NCI-H1105 treated with DMSO at 0.1 percent for 48 hours (cell line): ENCODE data around the gene ITCH.
"Not testable (repeated sequence)": the region's sequence is repeated elsewhere in the genome, so short reads cannot be mapped to it uniquely, and the experiment has no call there.

Source experiments
- DNase-seq: peaks from one replicate; lab custom pipeline; 2025; lab: John Stamatoyannopoulos, UW

Gene ITCH

DNA sequence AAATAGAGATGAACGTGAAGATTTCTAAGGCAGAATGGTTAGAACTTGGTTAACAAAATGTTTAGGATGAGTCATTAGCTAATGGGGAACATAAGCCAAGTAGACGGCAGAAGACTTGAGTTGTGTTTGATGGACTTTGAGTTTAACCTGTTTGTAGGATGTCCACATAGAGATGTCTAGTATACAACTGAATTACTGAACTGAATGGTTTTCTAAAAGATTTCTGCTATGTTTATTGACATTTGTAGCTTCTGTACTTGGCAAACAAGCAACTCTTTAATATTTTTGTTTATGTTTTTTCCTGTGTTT is 98.7 kb downstream of the ITCH start:
- no peak for DNase-seq

DNA sequence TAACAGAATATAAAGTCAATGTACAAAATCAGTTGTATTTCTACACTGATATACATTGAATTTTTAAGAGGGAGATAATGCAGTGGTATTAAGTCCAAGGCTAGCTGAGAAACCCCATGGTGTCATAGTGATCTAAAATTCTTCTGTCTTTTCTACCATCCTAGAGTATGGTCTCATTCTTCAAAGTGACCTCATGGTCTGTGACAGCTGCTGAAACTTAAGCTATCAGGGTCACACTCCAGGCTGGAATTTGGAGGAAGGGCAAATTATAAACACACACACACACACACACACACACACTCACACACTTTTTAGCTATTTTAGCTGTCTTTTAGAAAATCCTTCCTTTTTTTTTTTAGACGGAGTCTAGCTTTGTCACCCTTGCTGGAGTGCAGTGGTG is 105.9 kb downstream of the ITCH start:
- DNase-seq: no peak

DNA sequence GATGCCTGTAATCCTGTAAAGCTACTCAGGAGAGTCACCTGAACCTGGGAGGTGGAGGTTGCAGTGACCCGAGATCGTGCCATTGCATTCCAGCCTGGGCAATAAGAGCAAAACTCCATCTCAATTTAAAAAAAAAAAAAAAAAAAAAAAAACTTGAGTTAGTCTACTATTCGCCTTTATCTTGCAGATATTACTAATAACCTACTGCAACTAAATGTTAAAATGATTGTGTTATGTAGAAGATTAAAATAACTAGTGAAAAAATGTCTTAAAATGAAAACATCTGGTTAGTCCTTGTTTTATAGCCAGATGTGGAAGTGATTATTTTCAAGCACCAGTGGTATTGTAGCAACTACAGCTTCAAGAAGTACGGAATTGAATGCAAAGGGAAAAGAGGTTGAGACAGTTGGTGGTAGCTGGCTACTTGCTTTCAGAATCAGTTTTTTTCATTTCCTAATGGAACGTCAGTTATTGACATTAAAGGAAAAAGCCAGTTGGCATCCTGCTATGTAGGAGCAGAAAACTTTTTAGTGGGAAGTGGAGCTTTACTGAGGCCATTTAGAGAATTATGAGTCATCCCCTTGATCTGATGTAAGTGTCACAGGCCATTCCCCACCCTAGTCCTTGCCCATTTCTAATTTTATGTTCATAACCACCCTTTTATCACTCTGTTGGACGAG is 109.3 kb downstream of the ITCH start:
- DNase-seq: no peak

DNA sequence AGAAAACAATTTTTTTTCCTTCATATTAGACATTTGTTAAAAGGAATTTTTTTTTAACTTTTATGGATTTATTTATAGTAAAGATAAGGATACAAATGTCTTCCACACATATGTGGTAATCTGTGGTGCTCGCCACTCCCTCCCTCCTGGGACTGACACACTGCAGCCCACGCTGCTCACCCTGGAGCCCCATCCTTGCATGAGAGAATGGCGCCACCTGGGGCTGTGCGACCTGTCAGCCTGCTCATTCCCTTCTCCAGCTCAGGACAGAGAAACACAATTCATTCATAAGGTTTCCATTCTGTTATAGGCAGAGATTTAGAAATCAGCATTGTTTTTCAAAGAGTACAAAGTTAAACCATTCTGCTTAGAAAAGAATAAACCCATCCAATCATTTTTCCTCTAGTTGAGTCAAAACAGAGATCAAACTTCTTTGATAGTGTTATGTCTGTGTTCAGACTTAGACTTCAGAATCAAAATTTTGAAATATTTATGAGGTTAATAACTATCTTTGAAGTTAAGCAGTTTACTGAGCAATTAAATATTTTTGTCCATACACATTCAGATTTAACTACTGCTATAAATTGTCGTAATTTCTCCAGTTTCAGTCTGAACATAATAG is 110.3 kb downstream of the ITCH start:
- DNase-seq: peak; percentile 10

DNA sequence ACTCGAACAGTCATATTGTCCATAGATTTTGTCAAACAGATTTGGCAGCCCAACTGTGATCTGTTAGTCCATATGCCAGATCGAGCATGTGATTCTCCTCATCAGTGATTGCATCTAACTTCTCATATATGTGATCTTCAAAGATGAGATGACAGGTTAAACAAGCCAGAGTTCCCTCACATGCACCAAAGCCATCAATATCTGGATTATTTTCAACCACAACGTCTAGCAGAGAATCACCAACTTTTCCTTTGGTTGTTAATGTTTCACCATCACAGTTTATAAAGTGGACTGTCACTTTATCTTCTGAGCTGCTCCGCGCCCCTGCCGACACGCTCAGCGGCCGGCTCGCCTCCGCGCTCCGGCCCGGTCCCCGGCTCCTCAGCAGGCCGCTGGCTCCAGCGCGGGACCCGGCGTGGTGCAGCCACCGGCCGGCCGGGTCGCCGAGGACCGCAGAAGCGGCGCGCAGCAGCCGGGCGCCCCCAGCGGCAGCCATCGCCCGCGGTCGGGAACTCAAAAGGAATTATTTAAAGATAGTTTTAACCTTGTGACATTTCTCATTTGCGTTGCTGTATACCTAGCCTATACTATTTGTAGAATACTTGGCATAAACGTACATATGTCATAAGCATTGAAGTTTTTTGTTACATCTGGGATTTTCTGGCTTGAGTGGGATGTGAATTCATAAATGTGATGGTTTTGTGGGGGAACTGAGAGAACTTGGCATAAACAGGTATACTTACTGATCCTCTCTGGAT is 113.1 kb downstream of the ITCH start:
- DNase-seq: no peak

DNA sequence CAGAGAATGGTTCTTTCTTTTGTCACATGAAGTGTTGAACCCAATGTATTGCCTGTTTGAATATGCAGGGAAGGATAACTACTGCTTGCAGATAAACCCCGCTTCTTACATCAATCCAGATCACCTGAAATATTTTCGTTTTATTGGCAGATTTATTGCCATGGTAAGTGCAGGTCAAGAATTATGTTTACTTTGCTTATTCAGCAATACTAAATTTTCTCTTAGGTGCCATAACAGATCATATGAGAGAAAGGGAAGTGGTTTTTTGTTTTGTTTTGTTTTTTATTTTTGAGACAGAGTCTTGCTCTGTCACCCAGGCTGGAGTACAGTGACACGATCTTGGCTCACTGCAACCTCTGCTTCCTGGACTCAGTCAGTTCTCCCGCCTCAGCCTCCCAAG is 116.6 kb downstream of the ITCH start:
- no peak for DNase-seq

DNA sequence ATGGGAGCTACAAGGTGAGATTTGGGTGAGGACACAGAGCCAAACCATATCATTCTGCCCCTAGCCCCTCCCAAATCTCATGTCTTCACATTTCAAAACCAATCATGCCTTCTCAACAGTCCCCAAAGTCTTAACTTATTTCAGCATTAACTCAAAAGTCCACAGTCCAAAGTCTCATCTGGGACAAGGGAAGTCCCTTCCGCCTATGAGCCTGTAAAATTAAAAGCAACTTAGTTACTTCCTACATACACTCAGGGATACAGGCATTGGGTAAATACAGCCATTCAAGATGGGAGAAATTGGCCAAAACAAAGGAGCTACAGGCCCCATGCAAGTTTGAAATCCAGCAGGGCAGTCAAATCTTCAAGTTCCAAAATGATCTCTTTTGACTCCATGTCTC is 119.1 kb downstream of the ITCH start:
- DNase-seq: not testable (repeated sequence)

DNA sequence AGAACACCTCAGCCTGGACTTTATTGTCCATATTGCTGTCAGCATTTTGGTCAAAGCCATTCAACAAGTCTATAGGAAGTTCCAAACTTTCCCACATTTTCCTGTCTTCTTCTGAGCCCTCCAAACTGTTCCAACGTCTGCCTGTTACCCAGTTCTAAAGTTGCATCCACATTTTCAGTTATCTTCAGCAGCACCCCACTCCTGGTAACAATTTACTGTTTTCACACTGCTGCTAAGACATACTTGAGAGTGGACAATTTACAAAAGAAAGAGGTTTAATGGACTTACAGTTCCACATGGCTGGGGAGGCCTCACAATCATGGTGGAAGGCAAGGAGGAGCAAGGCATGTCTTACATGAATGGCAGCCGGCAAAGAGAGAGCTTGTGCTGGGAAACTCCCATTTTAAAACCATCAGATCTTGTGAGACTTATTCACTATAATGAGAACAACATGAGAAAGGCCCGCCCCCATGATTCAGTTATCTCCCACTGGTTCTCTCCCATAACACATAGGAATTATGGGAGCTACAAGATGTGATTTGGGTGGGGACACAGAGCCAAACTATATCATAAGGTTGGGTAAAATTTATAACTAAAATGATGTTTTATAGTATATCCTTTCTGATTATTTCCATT is 120.6 kb downstream of the ITCH start:
- DNase-seq: not testable (repeated sequence)

DNA sequence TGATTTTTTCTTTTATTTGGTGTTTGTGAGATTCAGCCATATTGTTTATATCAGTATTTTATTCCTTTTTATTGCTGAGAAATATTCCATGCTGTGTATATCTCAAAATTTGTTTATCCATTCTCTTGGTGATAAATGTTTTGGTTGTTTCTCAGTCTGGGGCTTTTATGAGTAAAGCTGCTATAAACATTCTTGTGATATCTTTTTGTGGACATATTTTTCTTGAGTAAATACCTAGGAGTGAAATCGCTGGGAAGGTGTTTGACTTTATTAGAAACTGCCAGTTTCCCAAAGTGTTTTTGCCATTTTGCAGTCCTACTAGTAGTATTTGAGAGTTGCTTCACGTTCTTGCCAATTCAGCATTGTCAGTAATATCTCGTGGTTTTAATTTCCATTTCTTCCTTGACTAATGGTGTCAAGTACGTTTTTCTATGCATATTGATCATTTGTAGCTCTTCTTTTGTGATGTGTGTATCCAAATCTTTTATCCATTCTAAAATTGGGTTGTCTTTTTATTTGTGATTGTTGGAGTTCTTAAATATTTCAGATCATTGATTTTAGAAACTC is 122.1 kb downstream of the ITCH start:
- DNase-seq: no peak

DNA sequence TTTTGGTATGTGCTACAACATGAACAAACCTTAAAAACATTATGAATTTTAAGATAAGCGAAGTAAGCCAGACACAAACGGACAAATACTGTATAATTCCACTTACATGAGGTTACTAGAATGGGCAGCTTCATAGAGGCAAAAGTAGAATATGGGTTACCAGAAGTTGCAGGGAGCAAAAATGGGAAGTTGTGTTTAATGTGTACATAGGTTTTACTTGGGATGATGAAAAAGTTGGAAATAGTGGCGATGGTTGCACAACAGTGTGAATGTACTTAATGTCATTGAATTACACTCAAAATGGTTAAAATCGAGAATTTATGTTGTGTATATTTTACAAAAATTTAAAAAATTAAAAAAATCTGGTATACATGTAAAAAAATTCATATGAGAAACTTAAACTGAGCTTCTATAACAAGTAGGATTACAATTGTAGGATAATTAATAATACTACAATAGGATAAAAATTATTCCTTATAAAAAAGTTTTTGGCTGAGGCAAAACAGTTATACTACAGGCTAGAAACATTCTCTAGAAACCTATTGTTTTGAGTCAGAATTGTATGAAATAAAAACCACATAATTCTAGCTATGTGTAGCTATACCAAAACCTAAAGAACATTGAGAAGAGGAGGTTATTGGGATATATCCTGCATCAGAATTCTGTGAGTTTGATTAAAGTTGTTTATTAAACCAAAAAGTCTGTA is 128.3 kb downstream of the ITCH start:
- DNase-seq: no peak

DNA sequence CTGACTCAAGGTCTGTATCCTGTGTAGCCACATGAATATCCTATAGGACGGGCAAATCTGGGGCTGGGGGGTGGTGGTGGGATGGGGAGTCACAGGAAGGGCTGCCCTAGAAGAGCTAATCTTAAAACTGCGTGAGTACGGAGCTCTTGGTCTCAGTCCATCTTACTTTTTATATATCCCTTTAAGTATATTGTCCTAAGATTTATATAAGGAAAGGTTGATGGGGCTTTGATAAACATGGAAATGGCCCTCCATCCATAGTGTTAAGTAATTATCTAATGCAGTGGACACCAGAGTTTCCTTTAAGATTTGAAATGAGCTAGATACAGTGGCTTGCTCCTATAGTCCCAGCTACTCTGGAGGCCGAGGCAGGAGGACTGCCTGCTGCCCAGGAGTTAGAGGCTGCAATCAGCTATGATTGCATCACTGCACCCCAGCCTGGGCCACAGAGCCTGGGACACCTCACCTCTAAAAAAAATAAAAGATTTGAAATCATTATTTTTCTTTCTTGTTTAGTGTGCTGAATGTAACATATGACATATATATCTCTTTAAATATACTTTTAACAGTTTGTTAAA is 128.9 kb downstream of the ITCH start:
- DNase-seq: no peak

DNA sequence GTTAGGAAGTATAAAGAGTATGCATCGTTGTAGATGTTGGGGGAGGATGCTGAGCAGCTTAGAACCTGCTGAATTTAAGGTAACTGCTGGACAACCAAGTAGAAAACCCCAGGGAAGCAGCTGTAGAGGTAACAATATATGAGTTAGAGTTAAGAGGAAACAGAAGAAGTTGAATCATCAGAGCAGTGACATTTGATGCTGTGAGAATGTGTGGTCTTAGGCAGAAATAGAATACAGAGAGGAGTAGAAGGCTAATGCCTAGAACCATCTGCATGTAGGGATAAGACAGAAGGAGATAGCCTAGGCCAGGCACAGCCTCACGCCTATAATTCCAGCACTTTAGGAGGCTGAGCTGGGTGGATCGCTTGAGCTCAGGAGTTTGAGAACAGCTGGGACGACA is 130.6 kb downstream of the ITCH start:
- no peak for DNase-seq

DNA sequence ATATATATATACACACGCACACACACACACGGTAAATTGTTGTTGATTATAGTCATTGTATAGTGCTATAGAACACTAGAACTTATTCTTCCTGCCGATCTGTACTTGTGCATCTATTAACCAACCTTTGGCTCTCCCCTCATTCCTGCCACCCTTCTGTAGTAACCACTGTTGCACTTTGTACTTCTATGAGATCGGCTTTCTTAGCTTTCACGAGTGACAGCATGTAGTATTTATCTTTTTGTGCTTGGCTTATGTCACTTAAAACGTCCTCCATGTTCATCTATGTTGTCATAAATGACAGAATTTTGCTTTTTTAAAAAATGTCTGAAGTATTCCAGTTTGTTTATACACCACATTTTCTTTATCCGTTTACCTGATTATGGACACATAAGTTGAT is 132.2 kb downstream of the ITCH start:
- no peak for DNase-seq

DNA sequence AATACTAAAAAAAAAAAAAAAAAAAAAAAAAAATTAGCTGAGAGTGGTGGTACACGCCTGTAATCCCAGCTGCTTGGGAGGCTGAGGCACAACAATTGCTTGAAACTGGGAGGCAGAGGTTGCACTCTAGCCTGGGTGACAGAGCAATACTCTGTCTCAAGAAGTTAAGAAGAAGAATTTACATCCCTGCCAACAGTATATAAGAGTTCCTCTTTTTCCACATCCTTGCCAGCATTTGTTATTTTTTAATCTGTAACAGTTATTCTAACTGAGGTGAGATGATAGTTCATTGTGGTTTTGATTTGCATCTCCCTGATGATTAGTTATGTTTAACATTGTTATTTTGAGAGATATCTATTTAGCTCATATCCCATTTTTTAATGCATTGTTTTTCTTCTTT is 132.8 kb downstream of the ITCH start:
- no peak for DNase-seq

DNA sequence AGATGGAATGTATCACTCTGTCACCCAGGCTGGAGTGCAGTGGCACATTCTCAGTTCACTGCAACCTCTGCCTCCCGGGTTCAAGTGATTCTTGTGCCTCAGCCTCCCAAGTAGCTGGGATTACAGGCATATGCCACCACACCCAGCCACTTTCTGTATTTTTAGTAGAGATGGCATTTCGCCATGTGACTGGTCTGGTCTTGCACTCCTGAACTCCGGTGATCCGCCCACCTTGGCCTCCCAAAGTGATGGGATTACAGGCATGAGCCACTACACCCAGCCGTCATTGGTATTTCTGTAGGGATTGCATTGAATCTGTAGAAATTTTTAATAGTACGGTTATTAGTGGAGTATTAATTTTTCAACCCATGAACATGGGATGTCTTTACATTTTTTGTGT is 134.5 kb downstream of the ITCH start:
- DNase-seq: not testable (repeated sequence)

DNA sequence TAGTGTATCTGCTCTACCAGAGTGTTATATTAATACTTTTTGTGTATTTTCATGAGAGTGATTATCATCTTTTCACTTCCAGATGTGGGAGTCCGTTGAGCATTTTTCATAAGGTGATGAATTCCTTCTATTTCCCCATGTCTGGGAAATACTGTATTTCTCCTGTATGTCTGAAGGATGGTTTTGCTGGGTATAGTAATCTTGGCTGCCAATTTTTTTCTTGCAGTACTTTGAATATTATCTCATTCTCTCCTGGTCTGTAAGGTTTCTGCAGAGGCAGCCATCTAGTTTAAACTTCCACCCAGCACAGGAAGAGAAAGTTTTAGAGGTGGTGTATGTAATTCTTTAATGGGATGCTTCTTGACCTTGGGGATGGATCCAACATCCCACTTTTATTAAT is 137.8 kb downstream of the ITCH start:
- no peak for DNase-seq

DNA sequence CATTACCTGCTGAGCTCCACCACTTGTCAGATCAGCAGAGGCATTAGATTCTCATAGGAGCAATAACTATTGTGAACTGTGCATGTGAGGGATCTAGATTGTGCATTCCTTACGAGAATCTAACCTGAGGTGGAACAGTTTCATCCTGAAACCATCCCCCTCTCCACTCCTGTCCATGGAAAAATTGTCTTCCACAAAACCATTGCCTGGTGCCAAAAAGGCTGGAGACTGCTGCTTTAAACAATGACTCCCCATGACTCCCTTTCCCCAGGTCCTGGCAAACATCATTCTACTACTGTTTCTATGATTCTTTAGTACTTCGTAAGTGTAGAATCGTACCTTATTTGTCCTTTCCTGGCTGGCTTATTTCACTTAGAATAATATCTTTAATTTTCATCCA is 143.4 kb downstream of the ITCH start:
- no peak for DNase-seq

DNA sequence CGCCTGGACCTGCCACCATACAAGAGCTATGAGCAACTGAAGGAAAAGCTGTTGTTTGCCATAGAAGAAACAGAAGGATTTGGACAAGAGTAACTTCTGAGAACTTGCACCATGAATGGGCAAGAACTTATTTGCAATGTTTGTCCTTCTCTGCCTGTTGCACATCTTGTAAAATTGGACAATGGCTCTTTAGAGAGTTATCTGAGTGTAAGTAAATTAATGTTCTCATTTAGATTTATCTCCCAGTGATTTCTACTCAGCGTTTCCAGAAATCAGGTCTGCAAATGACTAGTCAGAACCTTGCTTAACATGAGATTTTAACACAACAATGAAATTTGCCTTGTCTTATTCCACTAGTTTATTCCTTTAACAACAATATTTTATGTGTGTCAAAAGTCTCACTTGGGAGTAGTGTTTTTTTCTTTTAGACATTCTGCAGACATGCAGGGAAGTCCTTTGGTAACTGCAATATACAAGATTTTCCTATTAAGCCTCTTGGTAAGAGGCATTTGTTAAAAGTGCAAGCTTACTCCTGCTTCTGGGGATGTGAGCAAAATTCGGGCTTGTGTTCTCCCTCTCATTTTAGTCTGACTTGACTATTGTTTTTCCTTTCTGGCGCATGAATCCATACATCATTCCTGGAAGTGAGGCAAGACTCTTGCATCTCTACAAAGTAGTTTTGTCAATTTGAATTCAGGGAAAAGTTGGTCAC is 144.8 kb downstream of the ITCH start:
- DNase-seq: no peak

DNA sequence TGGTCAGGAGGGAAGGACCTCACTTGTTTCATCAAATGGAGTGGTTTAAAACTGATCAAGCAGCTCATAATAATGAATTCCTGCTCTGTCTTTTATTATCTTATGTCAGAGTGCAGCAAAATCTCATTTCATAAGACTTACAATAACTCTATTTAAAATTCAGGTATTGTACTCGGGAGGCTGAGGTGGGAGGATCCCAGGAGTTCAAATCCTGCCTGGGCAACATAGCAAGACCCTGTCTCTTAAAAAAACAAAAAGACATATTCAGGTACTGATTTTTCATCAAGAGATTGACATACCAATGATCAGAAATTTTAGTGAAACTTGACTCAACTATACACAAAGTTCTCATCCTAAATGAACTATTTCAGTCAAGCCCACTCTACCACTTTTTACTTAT is 147.5 kb downstream of the ITCH start:
- DNase-seq: no peak

DNA sequence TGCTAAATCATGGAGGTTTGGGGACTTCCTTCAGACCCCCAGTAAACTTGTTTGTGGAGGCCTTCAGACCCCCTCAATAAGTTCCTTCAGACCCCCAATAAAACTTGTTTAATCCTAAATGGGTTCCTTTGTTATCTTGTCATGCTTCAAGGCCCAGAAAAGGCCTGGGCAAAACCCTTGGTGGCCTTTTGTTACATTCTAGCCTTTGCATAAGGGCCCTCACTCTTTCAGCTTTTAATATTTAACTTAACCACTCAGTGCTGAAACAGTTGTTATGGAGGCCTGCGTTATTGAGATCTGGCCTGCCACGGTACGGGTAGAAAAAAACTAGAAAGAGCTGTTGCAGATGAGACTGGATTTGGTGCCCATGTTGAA is 148.8 kb downstream of the ITCH start:
- no peak for DNase-seq

DNA sequence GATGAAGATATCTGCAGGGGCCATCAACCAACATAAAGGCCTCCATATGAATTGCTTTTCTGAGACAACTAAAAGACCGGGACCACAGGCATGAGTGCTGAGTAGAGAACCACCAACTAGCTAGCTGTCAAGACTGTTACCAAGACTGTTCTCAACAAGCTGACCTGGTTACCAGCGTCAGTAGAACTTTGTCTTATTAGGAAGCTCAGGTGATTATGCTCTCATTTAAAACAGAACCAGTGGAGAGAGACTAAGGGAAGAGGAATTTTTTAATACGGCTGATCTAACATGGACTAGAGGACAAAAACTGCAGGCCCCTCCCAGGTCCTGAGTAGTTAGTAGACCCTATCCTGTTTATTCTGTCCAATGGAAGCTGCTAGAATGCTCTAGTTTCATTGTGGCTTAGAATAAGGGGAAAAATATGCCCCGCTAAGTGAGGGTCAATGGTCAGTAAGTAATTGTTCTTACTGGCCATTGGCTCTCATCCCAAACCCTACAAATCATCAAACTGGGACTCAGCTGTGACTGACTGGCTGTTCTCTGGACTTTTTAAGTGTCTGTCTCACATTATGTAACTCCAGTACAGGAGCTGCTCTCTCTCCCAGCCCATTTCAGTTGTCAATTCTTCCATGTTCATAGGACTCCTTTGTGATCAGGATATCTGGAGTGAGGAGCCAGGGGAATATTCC is 149.3 kb downstream of the ITCH start:
- DNase-seq: no peak
